Fibroblast of lung (primary cell): ENCODE data around the gene FLT3. TPM values are rescaled to one million over a fixed set of nuclear protein-coding genes. Genes with fewer than 3 reads are reported as not detected.

Experiments used
- DNase-seq, 2 donors: peaks; one replicate each; pipeline versions ENCODE4 v3.0.0 to v3.0.0-alpha.2; 2010; ENCODE audit warnings: low read depth in 2 of 2
- H2AFZ ChIP-seq: 2 replicates; pipeline ENCODE4 v1.5.1; 2012; ENCODE audit warnings: low read length, control low read depth, inconsistent platforms
- H3K27ac ChIP-seq: 2 replicates; pipeline ENCODE4 v1.5.1; 2011; ENCODE audit warnings: low read length, control low read depth; ENCODE audit not compliant: insufficient read depth
- H3K27me3 ChIP-seq: 2 replicates; pipeline ENCODE4 v1.5.1; 2011; ENCODE audit warnings: mild to moderate bottlenecking, low read length; ENCODE audit not compliant: control insufficient read depth, insufficient read depth
- H3K36me3 ChIP-seq: 2 replicates; pipeline ENCODE4 v1.5.1; 2011; ENCODE audit warnings: low read length; ENCODE audit not compliant: control insufficient read depth, insufficient read depth
- H3K4me1 ChIP-seq: 2 replicates; pipeline ENCODE4 v1.5.1; 2011; ENCODE audit warnings: low read length; ENCODE audit not compliant: control insufficient read depth, insufficient read depth; ENCODE audit errors: extremely low read depth
- H3K4me2 ChIP-seq: 2 replicates; pipeline ENCODE4 v1.5.1; 2011; ENCODE audit warnings: low read length, control low read depth; ENCODE audit not compliant: insufficient read depth; ENCODE audit errors: extremely low read depth
- H3K4me3 ChIP-seq, 4 experiments: fragments of 200-600 bp in 1 of 4; sonication (generic) in 1 of 4; replicated peaks in 1 of 4; 2 replicates each; pipeline ENCODE4 v1.5.1; 2011 to 2016; ENCODE audit warnings: low read length in 4 of 4, low read depth in 3 of 4, mild to moderate bottlenecking in 3 of 4, control low read depth in 2 of 4, inconsistent platforms in 1 of 4, mixed read lengths in 1 of 4; ENCODE audit not compliant: insufficient read depth in 1 of 4; ENCODE audit errors: control extremely low read depth in 1 of 4
- H3K79me2 ChIP-seq: 2 replicates; pipeline ENCODE4 v1.5.1; 2012; ENCODE audit warnings: mild to moderate bottlenecking, low read length, inconsistent platforms; ENCODE audit not compliant: control insufficient read depth, insufficient read depth
- H3K9ac ChIP-seq: 2 replicates; pipeline ENCODE4 v1.5.1; 2011; ENCODE audit warnings: mild to moderate bottlenecking, low read length, control low read depth; ENCODE audit not compliant: insufficient read depth
- H3K9me3 ChIP-seq: 2 replicates; pipeline ENCODE4 v1.5.1; 2012; ENCODE audit warnings: low read depth, low read length; ENCODE audit not compliant: control insufficient read depth, insufficient read depth
- H4K20me1 ChIP-seq: 2 replicates; pipeline ENCODE4 v1.5.1; 2011; ENCODE audit warnings: low read length; ENCODE audit not compliant: control insufficient read depth, insufficient read depth; ENCODE audit errors: extremely low read depth
- EZH2 ChIP-seq: IDR thresholded peaks from 2 replicates; pipeline ENCODE4 v1.5.1; 2012; ENCODE audit warnings: low read length, control low read depth, mild to moderate bottlenecking; ENCODE audit errors: missing control alignments
- polyA plus RNA-seq, 2 donors: library from polyadenylated mRNA; depleted of rRNA in 1 of 2; stranded (reverse) in 1 of 2; unstranded in 1 of 2; fragments of >200 nt; gene quantifications; 2 replicates each; pipeline ENCODE4 v1.2.1, GENCODE V29; 2011 to 2012; ENCODE audit warnings: missing spikeins in 1 of 2
- total RNA-seq: library from RNA; depleted of rRNA; stranded (reverse); fragments of >200 nt; gene quantifications from 2 replicates; pipeline ENCODE4 v1.2.1, GENCODE V29; 2014
- TF ChIP-seq, protein P1 (sequence below), 2 donors: IDR thresholded peaks in 1 of 2; conservative IDR thresholded peaks in 1 of 2; 1 replicate in 1 of 2; 2 replicates in 1 of 2; pipeline ENCODE4 v1.5.1; 2011 to 2012; ENCODE audit warnings: low read length in 2 of 2, control low read depth in 1 of 2, inconsistent platforms in 1 of 2, low read depth in 1 of 2, mild to moderate bottlenecking in 1 of 2

The FLT3 gene
- total and polyA plus RNA-seq, 2 donors (not counting 1 experiment from before 2014, with no cell fraction given): not detected

DNA sequence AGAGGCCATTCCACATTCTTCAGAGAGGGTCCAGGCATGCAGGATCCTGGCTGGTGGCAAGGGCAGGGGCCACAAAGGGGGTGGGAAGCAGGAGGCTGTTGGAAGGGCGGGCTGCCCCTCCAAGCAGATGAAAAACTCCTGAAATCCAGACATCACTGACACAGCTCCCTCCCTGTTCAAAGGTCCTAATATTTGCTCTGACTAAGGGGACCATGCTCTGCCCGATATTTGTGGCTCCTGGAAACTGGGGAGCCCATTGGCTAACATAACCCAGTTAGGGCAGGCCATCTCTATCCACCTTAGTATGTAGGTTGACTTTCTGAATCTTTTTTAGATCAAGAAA is 127.9 kb downstream of the FLT3 start:
- TF ChIP-seq, protein P1, sequence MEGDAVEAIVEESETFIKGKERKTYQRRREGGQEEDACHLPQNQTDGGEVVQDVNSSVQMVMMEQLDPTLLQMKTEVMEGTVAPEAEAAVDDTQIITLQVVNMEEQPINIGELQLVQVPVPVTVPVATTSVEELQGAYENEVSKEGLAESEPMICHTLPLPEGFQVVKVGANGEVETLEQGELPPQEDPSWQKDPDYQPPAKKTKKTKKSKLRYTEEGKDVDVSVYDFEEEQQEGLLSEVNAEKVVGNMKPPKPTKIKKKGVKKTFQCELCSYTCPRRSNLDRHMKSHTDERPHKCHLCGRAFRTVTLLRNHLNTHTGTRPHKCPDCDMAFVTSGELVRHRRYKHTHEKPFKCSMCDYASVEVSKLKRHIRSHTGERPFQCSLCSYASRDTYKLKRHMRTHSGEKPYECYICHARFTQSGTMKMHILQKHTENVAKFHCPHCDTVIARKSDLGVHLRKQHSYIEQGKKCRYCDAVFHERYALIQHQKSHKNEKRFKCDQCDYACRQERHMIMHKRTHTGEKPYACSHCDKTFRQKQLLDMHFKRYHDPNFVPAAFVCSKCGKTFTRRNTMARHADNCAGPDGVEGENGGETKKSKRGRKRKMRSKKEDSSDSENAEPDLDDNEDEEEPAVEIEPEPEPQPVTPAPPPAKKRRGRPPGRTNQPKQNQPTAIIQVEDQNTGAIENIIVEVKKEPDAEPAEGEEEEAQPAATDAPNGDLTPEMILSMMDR (conservative IDR thresholded peaks at IDR 0.05 in 1 of 2, IDR thresholded peaks at IDR 0.05 in 1 of 2; ENCODE audit: low read depth in 1 of 2, low read length in 2 of 2): no peak
- no peak for TF ChIP-seq EZH2
- no peak overlapping the region for H3K27ac ChIP-seq
- H3K4me3 ChIP-seq: no peak overlapping the region
- no peak overlapping the region for H3K9ac ChIP-seq
- no peaks in the 10 kb centered on the region for H3K79me2 ChIP-seq
- H2AFZ ChIP-seq: no peak overlapping the region
- no peak for DNase-seq
- H3K4me2 ChIP-seq: no peak overlapping the region
- peaks cover 67% of the 10 kb centered on the region for H3K27me3 ChIP-seq
- no peaks in the 10 kb centered on the region for H3K36me3 ChIP-seq
- no peaks in the 10 kb centered on the region for H3K9me3 ChIP-seq
- H4K20me1 ChIP-seq: no peaks in the 10 kb centered on the region
- no peaks in the 10 kb centered on the region for H3K4me1 ChIP-seq

DNA sequence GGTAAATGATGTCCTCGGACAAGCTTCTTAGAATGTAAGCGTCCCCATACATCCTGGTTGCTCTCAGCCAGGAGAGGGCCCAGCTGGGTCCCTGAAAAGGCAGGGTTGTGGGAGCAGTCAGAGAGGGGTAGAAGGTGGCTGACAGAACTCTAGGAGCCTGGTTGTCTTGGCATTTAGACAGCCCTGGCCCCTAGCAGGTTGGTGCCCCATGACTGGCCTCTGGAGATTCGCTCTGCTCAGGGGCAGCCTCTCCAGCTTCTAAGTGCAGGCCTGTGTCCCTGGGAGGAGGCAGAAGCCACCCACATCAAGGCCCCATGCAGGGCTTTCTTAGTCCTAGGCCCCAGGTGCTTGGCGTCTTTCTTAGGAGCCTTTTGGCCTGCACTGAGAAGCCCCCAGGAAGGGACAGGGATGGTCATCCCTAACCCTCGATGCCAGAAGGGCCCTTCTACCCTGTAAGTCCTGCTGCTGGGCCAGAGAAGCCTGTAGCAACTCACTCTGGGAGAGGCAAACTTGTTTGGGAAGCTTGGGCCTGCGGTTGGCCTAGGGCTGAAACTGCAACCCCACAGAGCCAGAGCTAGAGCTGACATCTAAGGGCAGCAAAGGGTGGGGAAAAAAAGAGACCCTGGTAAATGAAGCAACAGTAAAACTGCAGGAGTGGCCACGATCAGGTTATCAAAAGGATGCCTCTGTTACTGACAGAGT is 128.4 kb downstream of the FLT3 start:
- H3K4me3 ChIP-seq: no peak overlapping the region
- H3K9me3 ChIP-seq: no peaks in the 10 kb centered on the region
- H4K20me1 ChIP-seq: no peaks in the 10 kb centered on the region
- H3K9ac ChIP-seq: no peak overlapping the region
- no peak overlapping the region for H2AFZ ChIP-seq
- no peaks in the 10 kb centered on the region for H3K36me3 ChIP-seq
- H3K27me3 ChIP-seq: peaks cover 67% of the 10 kb centered on the region
- TF ChIP-seq, protein P1 (conservative IDR thresholded peaks at IDR 0.05 in 1 of 2, IDR thresholded peaks at IDR 0.05 in 1 of 2; ENCODE audit: low read depth in 1 of 2, low read length in 2 of 2): no peak
- TF ChIP-seq EZH2: no peak
- H3K4me2 ChIP-seq: no peak overlapping the region
- DNase-seq: no peak
- H3K27ac ChIP-seq: no peak overlapping the region
- H3K79me2 ChIP-seq: no peaks in the 10 kb centered on the region
- no peaks in the 10 kb centered on the region for H3K4me1 ChIP-seq

DNA sequence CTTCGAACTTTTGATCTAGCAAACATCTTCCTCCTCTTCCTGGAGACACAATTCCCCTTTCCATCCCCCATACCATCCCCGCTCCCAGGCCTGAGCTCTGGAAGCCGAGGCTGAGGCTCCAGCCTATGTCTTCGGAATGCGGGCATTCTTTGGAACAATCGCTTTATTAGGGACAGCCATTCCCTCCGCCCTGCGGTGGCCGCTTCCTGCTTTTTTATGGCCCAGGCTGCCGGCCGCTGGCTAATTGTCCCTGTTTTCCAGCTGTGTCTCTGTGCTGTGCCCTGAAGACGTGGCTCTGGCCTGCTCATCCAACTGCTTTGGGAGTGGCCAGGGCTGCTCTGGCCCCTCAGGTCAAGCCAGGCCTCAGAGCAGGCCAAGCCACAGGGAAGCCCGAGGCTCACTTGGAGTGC is 129.1 kb downstream of the FLT3 start:
- H3K36me3 ChIP-seq: no peaks in the 10 kb centered on the region

More for the DNA sequence above, 129.1 kb downstream of the FLT3 start:
- Histone ChIP-seq H3K27ac (no peak overlapping the region), H3K27me3 (peaks cover 68% of the 10 kb centered on the region), H2AFZ (no peak overlapping the region), H3K9ac (no peak overlapping the region), H3K9me3 (no peaks in the 10 kb centered on the region), H3K79me2 (no peaks in the 10 kb centered on the region), H3K4me1 (no peaks in the 10 kb centered on the region), H3K4me3 (no peak overlapping the region), H3K4me2 (no peak overlapping the region), H4K20me1 (no peaks in the 10 kb centered on the region)
- no peak for DNase-seq
- TF ChIP-seq, protein P1 (conservative IDR thresholded peaks at IDR 0.05 in 1 of 2, IDR thresholded peaks at IDR 0.05 in 1 of 2; ENCODE audit: low read depth in 1 of 2, low read length in 2 of 2): no peak
- TF ChIP-seq EZH2: no peak
